Thymus (tissue), 11 donors: ENCODE measurements around the gene ERFL. TPM values are rescaled to one million over a fixed set of nuclear protein-coding genes. Genes with fewer than 3 reads are reported as not detected.
A peak's percentile ranks its signal among the peaks of the same experiment; 100 is the strongest.

ENCODE experiments used
- DNase-seq, 9 donors: peaks; one replicate each; pipeline ENCODE4 v3.0.0-alpha.2; 2013; ENCODE audit warnings: low spot score in 9 of 9, low read depth in 6 of 9, missing footprints in 1 of 9
- H3K27ac ChIP-seq, 2 donors: one replicate each; pipeline ENCODE4 v1.5.1; 2013; ENCODE audit warnings: control low read depth in 1 of 2, low read depth in 1 of 2, low read length in 1 of 2, mild to moderate bottlenecking in 1 of 2, moderate library complexity in 1 of 2
- H3K27me3 ChIP-seq, 2 donors: one replicate each; pipeline ENCODE4 v1.5.1; 2013; ENCODE audit warnings: low read length in 1 of 2; ENCODE audit not compliant: control insufficient read depth in 2 of 2, insufficient read depth in 1 of 2
- H3K36me3 ChIP-seq, 2 donors: one replicate each; pipeline ENCODE4 v1.5.1; 2013; ENCODE audit warnings: low read length in 1 of 2, mild to moderate bottlenecking in 1 of 2, moderate library complexity in 1 of 2; ENCODE audit not compliant: control insufficient read depth in 2 of 2, insufficient read depth in 2 of 2
- H3K4me1 ChIP-seq, 2 donors: one replicate each; pipeline ENCODE4 v1.5.1; 2013; ENCODE audit warnings: low read length in 2 of 2; ENCODE audit not compliant: control insufficient read depth in 2 of 2, insufficient read depth in 2 of 2
- H3K4me3 ChIP-seq, 2 donors: one replicate each; pipeline ENCODE4 v1.5.1; 2013; ENCODE audit warnings: low read length in 2 of 2, control low read depth in 1 of 2, mild to moderate bottlenecking in 1 of 2
- H3K9me3 ChIP-seq, 2 donors: one replicate each; pipeline ENCODE4 v1.5.1; 2013; ENCODE audit warnings: low read length in 1 of 2, mild to moderate bottlenecking in 1 of 2; ENCODE audit not compliant: control insufficient read depth in 2 of 2, insufficient read depth in 1 of 2
- WGBS: extraction: QIAGEN DNeasy Blood & Tissue Kit; methylation state at CpG from one replicate; pipeline ENCODE4 v1.1.7; 2013; 5-methylcytosine and 5-hydroxymethylcytosine counted together
- polyA plus RNA-seq: library from polyadenylated mRNA; stranded (reverse); fragments of 200-250 nt; gene quantifications from one replicate; pipeline ENCODE4 v1.2.3, GENCODE V29; 2013
- total RNA-seq: library from RNA; stranded (reverse); fragments of 120-200 nt; gene quantifications from one replicate; pipeline ENCODE4 v1.2.4, GENCODE V29; 2013
- donor health status: healthy.

Gene ERFL
- total and polyA plus RNA-seq, 2 donors = 0.09 to 3.5 TPM

- no peak overlapping the region for H3K27ac ChIP-seq
These were observed 31.7 kb downstream of the ERFL start for GRCh38 chr19:41896581-41896942.

GRCh38 chr19:41895745-41896580 lies 32.3 kb downstream of the ERFL start:
- 97% methylated on average over 19 of the region's 19 CpGs for WGBS
- no peaks in the 10 kb centered on the region for H3K27me3 ChIP-seq
- H3K4me3 ChIP-seq = no peak overlapping the region
- peaks cover 79 to 85% of the 10 kb centered on the region in 2 donors for H3K36me3 ChIP-seq
- no peaks in the 10 kb centered on the region for H3K9me3 ChIP-seq
- peaks cover 0 to 16% of the 10 kb centered on the region in 2 donors for H3K4me1 ChIP-seq
- no peak overlapping the region for H3K27ac ChIP-seq
- DNase-seq = no peak

More at GRCh38 chr19:41896581-41896942, 31.7 kb downstream of the ERFL start:
- Histone ChIP-seq H3K27me3 (no peaks in the 10 kb centered on the region), H3K4me1 (peaks cover 0 to 13% of the 10 kb centered on the region in 2 donors), H3K4me3 (no peak overlapping the region), H3K9me3 (no peaks in the 10 kb centered on the region), H3K36me3 (peaks cover 80 to 84% of the 10 kb centered on the region in 2 donors)
- no peak for DNase-seq
- WGBS = 78% methylated on average over 1 of the region's 1 CpG

GRCh38 chr19:41894350-41894749 lies 33.9 kb downstream of the ERFL start:
- H3K4me1 ChIP-seq = peaks cover 0 to 26% of the 10 kb centered on the region in 2 donors

GRCh38 chr19:41893899-41894298 lies 34.4 kb downstream of the ERFL start:
- no peak overlapping the region for H3K4me3 ChIP-seq
- no peaks in the 10 kb centered on the region for H3K9me3 ChIP-seq
- peaks cover 80 to 86% of the 10 kb centered on the region in 2 donors for H3K36me3 ChIP-seq
- peak in 1 of 9 donors; percentile 40 for DNase-seq
- 85% methylated on average over 6 of the region's 6 CpGs for WGBS
- H3K27ac ChIP-seq = no peak overlapping the region
- peaks cover under 1 to 31% of the 10 kb centered on the region in 2 donors for H3K4me1 ChIP-seq
- H3K27me3 ChIP-seq = no peaks in the 10 kb centered on the region

More at GRCh38 chr19:41894350-41894749, 33.9 kb downstream of the ERFL start:
- no peak for DNase-seq
- H3K9me3 ChIP-seq = no peaks in the 10 kb centered on the region
- no peak overlapping the region for H3K27ac ChIP-seq
- H3K36me3 ChIP-seq = peaks cover 79 to 86% of the 10 kb centered on the region in 2 donors
- whole genome bisulfite sequencing = 96% methylated on average over 14 of the region's 14 CpGs
- H3K27me3 ChIP-seq = no peaks in the 10 kb centered on the region
- H3K4me3 ChIP-seq = no peak overlapping the region

- DNase-seq = no peak
- 97% methylated on average over 34 of the region's 34 CpGs for WGBS
- Histone ChIP-seq H3K36me3 (peaks cover 74 to 76% of the 10 kb centered on the region in 2 donors), H3K4me3 (no peak overlapping the region), H3K9me3 (no peaks in the 10 kb centered on the region), H3K27me3 (no peaks in the 10 kb centered on the region), H3K4me1 (peaks cover 9 to 46% of the 10 kb centered on the region in 2 donors), H3K27ac (no peak overlapping the region)
These were observed 35.9 kb downstream of the ERFL start for GRCh38 chr19:41892173-41892902.

GRCh38 chr19:41890936-41891335 lies 37.3 kb downstream of the ERFL start:
- Histone ChIP-seq H3K27me3 (no peaks in the 10 kb centered on the region), H3K36me3 (peaks cover 62 to 69% of the 10 kb centered on the region in 2 donors), H3K4me1 (peaks cover 13 to 59% of the 10 kb centered on the region in 2 donors), H3K27ac (no peak overlapping the region), H3K4me3 (no peak overlapping the region), H3K9me3 (no peaks in the 10 kb centered on the region)
- WGBS = 97% methylated on average over 4 of the region's 4 CpGs
- no peak for DNase-seq

GRCh38 chr19:41889896-41890295 lies 38.4 kb downstream of the ERFL start:
- Histone ChIP-seq H3K9me3 (no peaks in the 10 kb centered on the region), H3K4me3 (no peak overlapping the region), H3K36me3 (peaks cover 54 to 58% of the 10 kb centered on the region in 2 donors), H3K27ac (no peak overlapping the region), H3K27me3 (no peaks in the 10 kb centered on the region), H3K4me1 (peaks cover 22 to 70% of the 10 kb centered on the region in 2 donors)
- WGBS = 96% methylated on average over 8 of the region's 8 CpGs
- DNase-seq = no peak

- Histone ChIP-seq H3K9me3 (no peaks in the 10 kb centered on the region), H3K4me3 (peak overlapping the region in 1 of 2 donors; percentile 55), H3K27me3 (no peaks in the 10 kb centered on the region), H3K27ac (peak overlapping the region; percentile 90 to 96), H3K4me1 (peaks cover 25 to 74% of the 10 kb centered on the region in 2 donors), H3K36me3 (peaks cover 46 to 49% of the 10 kb centered on the region in 2 donors)
- 81% methylated on average over 12 of the region's 12 CpGs for WGBS
- no peak for DNase-seq
These were observed 39.3 kb downstream of the ERFL start for GRCh38 chr19:41888926-41889325.
